NB4 (cell line): Measurements from ENCODE around the gene ART4.

Experiments used
- DNase-seq: peaks from one replicate; pipeline ENCODE4 v3.0.0; 2010; ENCODE audit warnings: low read depth
- H3K4me3 ChIP-seq: one replicate; pipeline ENCODE4 v1.5.1; 2011; ENCODE audit warnings: mild to moderate bottlenecking, low read depth, low read length, moderate library complexity
- MAX ChIP-seq: IDR thresholded peaks from 2 replicates; pipeline ENCODE4 v1.6.1; 2011; ENCODE audit warnings: low read depth, low read length
- MYC ChIP-seq: IDR thresholded peaks from 2 replicates; pipeline ENCODE4 v1.6.1; 2011; ENCODE audit warnings: low read depth, low read length
- POLR2A ChIP-seq: IDR thresholded peaks from 2 replicates; pipeline ENCODE4 v1.6.1; 2011; ENCODE audit warnings: mild to moderate bottlenecking; ENCODE audit not compliant: insufficient read length; ENCODE audit errors: extremely low read depth
- TF ChIP-seq, protein P1 (sequence below): IDR thresholded peaks from one replicate; pipeline ENCODE4 v1.5.1; 2012; ENCODE audit warnings: low read depth, low read length

Gene ART4

DNA sequence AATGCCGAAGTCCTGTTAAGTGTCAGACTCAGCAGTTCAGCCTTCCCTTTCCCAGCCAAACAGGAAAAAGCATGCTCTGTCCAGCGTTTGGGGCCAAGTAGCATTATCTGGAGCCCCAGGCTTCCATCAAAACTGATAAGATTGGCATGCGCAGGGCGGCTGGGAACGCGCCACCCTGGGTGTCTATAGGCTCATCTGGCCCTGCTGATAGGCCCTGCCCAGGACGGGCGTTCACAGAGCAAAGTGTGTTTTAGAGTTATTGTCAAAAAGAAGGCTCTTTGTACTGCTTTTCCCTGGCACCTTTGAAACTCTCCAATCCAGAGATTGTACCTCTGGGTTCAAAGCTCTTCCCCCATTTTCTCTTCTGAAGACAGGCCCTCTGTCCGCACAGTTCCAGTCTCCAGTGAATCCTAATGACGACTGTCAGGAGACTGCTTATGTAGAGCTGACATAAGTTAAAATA, at the start of gene ART4:
ART4 (minus strand) TSS at position 102 of the 463 bp plus-strand sequence. CDS start 413 bp downstream, outside the sequence.
- no peak for TF ChIP-seq MAX
- TF ChIP-seq, protein P1, sequence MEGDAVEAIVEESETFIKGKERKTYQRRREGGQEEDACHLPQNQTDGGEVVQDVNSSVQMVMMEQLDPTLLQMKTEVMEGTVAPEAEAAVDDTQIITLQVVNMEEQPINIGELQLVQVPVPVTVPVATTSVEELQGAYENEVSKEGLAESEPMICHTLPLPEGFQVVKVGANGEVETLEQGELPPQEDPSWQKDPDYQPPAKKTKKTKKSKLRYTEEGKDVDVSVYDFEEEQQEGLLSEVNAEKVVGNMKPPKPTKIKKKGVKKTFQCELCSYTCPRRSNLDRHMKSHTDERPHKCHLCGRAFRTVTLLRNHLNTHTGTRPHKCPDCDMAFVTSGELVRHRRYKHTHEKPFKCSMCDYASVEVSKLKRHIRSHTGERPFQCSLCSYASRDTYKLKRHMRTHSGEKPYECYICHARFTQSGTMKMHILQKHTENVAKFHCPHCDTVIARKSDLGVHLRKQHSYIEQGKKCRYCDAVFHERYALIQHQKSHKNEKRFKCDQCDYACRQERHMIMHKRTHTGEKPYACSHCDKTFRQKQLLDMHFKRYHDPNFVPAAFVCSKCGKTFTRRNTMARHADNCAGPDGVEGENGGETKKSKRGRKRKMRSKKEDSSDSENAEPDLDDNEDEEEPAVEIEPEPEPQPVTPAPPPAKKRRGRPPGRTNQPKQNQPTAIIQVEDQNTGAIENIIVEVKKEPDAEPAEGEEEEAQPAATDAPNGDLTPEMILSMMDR: no peak
- TF ChIP-seq POLR2A: no peak
- no peak for TF ChIP-seq MYC
- no peak for DNase-seq
- H3K4me3 ChIP-seq: no peak within 1 kb of the TSS

- DNase-seq: peak; percentile 5
- TF ChIP-seq MYC: no peak
- no peak for TF ChIP-seq MAX
- no peak for TF ChIP-seq POLR2A
- TF ChIP-seq, protein P1: no peak
- no peak overlapping the region for H3K4me3 ChIP-seq
Measured at GRCh38 chr12:14892726-14893505, 49.6 kb upstream of the ART4 start.

DNA sequence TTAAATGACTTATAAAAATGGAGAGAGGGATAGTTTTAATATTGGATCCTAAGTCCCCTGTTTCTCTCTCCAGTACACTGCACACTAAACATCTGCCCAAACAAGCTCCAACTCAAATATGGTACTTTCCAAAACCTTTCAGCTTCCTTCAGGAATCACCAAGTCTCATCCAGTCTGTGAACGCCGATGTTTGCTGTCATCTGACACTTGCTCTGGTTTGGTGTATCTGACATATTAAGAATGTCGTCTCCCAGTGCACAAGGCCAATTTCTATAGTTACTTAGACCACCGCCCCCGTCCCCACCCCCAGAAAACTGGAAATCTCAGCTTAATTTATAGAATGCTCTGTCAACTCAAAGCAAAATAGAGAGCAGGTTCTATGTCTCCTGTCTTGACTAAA, 47.4 kb upstream of the ART4 start:
- no peak for DNase-seq
- TF ChIP-seq MYC (no peak), MAX (no peak), POLR2A (no peak)
- TF ChIP-seq, protein P1: no peak
- no peak overlapping the region for H3K4me3 ChIP-seq

DNA sequence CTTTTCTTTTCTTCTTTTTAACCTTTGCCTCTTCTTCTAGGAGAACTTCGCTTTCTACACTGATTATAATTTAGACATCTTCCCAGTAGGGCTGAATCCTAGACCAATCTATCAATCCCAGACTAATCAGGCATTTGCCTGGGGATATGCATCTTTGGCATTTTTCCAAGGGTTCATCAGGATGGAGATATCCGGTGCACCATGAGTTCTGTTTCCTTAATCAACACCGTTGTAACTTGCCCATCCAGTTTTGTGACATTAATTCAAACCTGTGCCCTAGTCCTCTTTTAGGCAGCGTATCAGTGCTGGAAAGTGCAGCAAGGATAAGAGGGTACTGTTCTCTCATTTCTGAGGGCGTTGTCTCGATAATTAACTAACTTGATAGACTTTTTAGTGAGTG, 42.9 kb upstream of the ART4 start:
- no peak overlapping the region for H3K4me3 ChIP-seq
- DNase-seq: no peak
- TF ChIP-seq MYC: no peak
- TF ChIP-seq POLR2A: no peak
- TF ChIP-seq MAX: no peak
- TF ChIP-seq, protein P1: no peak

DNA sequence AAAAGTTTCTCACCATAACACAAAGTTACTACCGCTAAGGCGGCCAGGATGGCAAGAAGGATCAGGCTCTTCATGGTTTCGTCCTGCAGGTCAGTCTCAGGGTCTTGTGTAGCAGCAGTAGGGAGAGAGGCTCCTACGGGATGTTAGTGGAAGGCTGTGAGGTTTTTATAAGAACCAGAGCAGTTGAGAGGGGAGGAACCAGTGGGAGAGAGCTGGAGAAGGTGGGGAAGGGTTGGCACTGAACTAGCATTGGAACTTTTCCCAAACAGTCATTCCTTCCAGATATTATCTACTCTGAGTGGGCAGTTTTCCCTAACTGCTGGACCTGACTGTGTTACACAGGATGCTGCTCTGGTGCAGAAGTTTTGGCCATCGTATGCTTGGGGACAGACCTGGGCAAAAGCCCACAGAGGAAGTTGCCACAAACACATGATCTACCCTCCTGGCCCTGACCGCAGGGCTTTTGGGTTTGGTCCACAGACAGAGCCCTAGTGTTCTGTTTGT, 42.4 kb upstream of the ART4 start, which contains the start of gene MGP:
MGP (minus strand) TSS at position 137 of the 504 bp plus-strand sequence; CDS start at position 74, 63 bp downstream.
- no peak for TF ChIP-seq MAX
- TF ChIP-seq POLR2A: no peak
- no peak for TF ChIP-seq MYC
- TF ChIP-seq, protein P1: no peak
- no peak for DNase-seq
- no peak within 1 kb of the TSS for H3K4me3 ChIP-seq
